Muscle of leg (tissue), 11 donors: ENCODE data around the gene STIM1. TPM values are rescaled to one million over a fixed set of nuclear protein-coding genes. Genes with fewer than 3 reads are reported as not detected.
"Not testable (repeated sequence)": the region's sequence is repeated elsewhere in the genome, so short reads cannot be mapped to it uniquely, and the experiment has no call there.

Experiments used
- DNase-seq: peaks from one replicate; pipeline ENCODE4 v3.0.0; 2013
- H3K27ac ChIP-seq: one replicate; pipeline ENCODE4 v1.5.1; 2013; ENCODE audit warnings: mild to moderate bottlenecking, low read length, control low read depth
- H3K27me3 ChIP-seq: one replicate; pipeline ENCODE4 v1.6.1; 2013; ENCODE audit warnings: low read length; ENCODE audit not compliant: control insufficient read depth, insufficient read depth
- H3K36me3 ChIP-seq: one replicate; pipeline ENCODE4 v1.6.1; 2013; ENCODE audit warnings: low read length; ENCODE audit not compliant: control insufficient read depth, insufficient read depth
- H3K4me1 ChIP-seq: one replicate; pipeline ENCODE4 v1.6.1; 2013; ENCODE audit warnings: low read length; ENCODE audit not compliant: control insufficient read depth, insufficient read depth
- H3K4me3 ChIP-seq: one replicate; pipeline ENCODE4 v1.5.1; 2013; ENCODE audit warnings: low read length, control low read depth
- H3K9me3 ChIP-seq: replicated peaks from 2 replicates; pipeline ENCODE4 v1.6.1; 2013; ENCODE audit warnings: low read depth, low read length; ENCODE audit not compliant: control insufficient read depth
- WGBS: methylation state at CpG from one replicate; pipeline ENCODE4 v1.1.5; 2013; ENCODE audit warnings: missing lambda C conversion rate; ENCODE audit not compliant: insufficient coverage; 5-methylcytosine and 5-hydroxymethylcytosine counted together
- polyA plus RNA-seq, 8 donors: library from polyadenylated mRNA; unstranded; fragments of 120-200 nt; gene quantifications; one replicate each; pipeline versions ENCODE4 v1.2.1 to v1.2.3, GENCODE V29; 2013; ENCODE audit warnings: inconsistent platforms in 1 of 8, low replicate concordance in 1 of 8; ENCODE audit not compliant: insufficient read length in 8 of 8, insufficient read depth in 1 of 8
- total RNA-seq: library from RNA; stranded (reverse); fragments of 120-200 nt; gene quantifications from one replicate; pipeline ENCODE4 v1.2.4, GENCODE V29; 2013

STIM1 gene
- total and polyA plus RNA-seq, 9 donors, result 40.7 to 108 (median 76.4) TPM

DNA sequence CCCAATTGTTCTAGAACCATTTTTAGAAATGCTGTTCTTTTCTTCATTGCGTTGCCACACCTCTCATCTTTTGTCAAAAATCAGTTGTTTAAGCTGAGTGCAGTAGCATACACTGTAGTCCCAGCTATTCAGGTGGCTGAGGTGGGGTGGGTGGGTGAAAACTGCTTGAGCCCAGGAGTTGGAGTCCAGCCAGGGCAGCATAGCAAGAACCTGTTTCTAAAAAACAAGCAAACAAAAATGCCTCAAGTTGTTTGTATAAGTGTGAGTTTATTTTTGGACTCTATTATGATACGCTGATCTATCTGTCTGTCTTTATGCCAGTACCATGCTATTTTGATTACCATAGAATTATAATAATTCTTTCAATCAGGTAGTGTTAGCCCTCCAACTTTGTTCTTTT is 176.6 kb downstream of the STIM1 start:
- peaks cover 9% of the 10 kb centered on the region for H3K9me3 ChIP-seq
- no peaks in the 10 kb centered on the region for H3K36me3 ChIP-seq
- H3K27ac ChIP-seq, result no peak overlapping the region
- WGBS, result no CpG with 5 or more reads among the region's 2 CpGs
- H3K4me1 ChIP-seq, result no peaks in the 10 kb centered on the region
- H3K27me3 ChIP-seq, result no peaks in the 10 kb centered on the region
- DNase-seq, result no peak
- no peak overlapping the region for H3K4me3 ChIP-seq

DNA sequence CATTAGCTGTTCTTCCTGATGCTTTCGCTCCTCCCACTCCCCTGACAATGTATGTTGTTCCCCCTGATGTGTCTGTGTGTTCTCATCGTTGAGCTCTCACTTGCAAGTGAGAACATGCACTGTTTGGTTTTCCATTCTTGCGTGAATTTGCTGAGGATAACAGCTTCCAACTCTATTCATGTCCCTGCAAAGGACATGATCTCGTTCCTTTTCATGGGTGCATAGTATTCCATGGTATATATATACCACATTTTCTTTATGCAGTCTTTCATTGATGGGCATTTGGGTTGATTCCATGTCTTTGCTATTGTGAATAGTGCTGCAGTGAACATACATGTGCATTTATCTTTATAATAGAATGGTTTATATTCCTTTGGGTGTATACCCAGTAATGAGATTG is 180.5 kb downstream of the STIM1 start:
- H3K4me1 ChIP-seq, result no peaks in the 10 kb centered on the region
- no peaks in the 10 kb centered on the region for H3K27me3 ChIP-seq
- H3K27ac ChIP-seq, result no peak overlapping the region
- DNase-seq, result no peak
- no peaks in the 10 kb centered on the region for H3K36me3 ChIP-seq
- peaks cover 11% of the 10 kb centered on the region for H3K9me3 ChIP-seq
- no peak overlapping the region for H3K4me3 ChIP-seq
- WGBS, result 60% methylated on average over 1 of the region's 4 CpGs

DNA sequence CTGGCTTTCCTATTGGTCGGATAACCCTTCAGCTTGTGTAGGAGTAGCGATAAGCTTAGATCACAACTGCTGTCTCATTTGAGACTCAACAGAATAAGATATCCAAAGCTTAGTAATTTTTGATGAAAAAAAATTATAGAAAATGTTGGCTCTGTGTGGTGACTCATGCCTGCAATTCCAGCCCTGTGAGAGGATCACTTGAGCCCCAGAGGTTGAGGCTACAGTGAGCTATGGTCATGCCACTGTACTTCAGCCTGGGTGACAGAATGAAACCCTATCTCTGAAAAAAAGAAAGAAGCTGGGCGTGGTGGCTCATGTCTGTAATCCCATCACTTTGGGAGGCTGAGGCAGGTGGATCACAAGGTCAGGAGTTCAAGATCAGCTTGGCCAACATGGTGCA is 183.5 kb downstream of the STIM1 start:
- no peak overlapping the region for H3K27ac ChIP-seq
- H3K4me1 ChIP-seq, result peaks cover 5% of the 10 kb centered on the region
- H3K9me3 ChIP-seq, result peaks cover 8% of the 10 kb centered on the region
- no peak for DNase-seq
- no peaks in the 10 kb centered on the region for H3K36me3 ChIP-seq
- no peak overlapping the region for H3K4me3 ChIP-seq
- 86% methylated on average over 1 of the region's 3 CpGs for WGBS
- H3K27me3 ChIP-seq, result no peaks in the 10 kb centered on the region

DNA sequence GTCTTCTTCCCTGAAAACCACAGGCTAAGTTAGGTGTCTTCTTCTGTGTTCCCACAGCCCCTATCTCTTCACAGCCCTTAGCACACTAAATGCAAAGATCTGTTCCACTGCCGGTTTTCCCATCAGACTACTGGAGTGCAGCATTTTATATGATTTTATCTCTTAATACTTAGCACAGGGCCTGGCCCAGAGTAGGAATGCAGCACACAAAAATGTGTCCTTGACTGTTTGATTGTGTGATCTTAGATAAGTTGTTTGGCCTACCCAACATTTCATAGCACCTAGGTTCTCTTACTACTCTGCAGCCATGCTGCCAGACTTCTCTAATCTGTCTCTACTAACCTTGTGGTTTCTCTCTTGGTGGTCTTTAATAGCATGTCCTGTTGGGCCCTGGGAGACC is 185.0 kb downstream of the STIM1 start:
- H3K27ac ChIP-seq, result no peak overlapping the region
- H3K4me3 ChIP-seq, result no peak overlapping the region
- peaks cover 8% of the 10 kb centered on the region for H3K9me3 ChIP-seq
- H3K4me1 ChIP-seq, result peaks cover 17% of the 10 kb centered on the region
- H3K27me3 ChIP-seq, result no peaks in the 10 kb centered on the region
- WGBS, result no CpG with 5 or more reads among the region's 1 CpG
- H3K36me3 ChIP-seq, result no peaks in the 10 kb centered on the region
- no peak for DNase-seq

- no peaks in the 10 kb centered on the region for H3K36me3 ChIP-seq
- H3K4me1 ChIP-seq, result peaks cover 17% of the 10 kb centered on the region
- DNase-seq, result no peak
- peak overlapping the region; percentile 35 for H3K27ac ChIP-seq
- H3K27me3 ChIP-seq, result no peaks in the 10 kb centered on the region
- H3K4me3 ChIP-seq, result no peak overlapping the region
- 100% methylated on average over 2 of the region's 6 CpGs for WGBS
- H3K9me3 ChIP-seq, result peaks cover 3% of the 10 kb centered on the region
Observed at GRCh38 chr11:4041731-4042391, 186.4 kb downstream of the STIM1 start.

DNA sequence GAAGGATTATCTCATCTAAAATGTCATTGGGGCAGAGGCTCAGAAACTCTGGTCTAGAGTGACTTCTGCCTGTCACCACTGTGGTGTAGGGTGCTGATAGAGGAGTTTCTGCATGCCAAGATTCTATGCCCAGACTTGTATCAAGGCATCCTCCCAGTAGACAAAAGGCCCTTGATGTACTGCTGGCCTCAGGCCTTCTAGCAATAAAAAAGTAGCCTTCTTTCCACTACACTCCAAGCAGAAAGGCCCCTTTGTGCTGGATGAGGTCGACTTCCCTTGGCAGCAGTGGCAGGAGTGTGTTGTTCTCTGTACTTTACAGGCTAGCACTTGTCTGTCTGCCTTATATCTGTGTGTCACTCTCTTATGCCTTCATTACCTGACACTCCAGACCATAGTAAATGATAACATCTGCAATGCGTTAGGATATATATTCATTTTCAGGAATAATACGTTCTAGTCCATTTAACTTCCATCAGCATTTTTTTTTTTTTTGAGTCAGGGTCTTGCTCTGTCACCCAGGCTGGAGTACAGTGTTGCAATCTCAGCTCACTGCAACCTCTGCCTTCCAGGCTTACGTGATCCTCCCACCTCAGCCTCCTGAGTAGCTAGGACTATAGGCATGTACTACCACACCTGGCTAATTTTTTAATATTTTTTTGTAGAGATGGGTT is 189.6 kb downstream of the STIM1 start:
- Histone ChIP-seq H3K4me1 (peaks cover 17% of the 10 kb centered on the region), H3K36me3 (no peaks in the 10 kb centered on the region), H3K4me3 (no peak overlapping the region), H3K27ac (no peak overlapping the region), H3K27me3 (no peaks in the 10 kb centered on the region), H3K9me3 (no peaks in the 10 kb centered on the region)
- WGBS, result no CpG with 5 or more reads among the region's 4 CpGs
- peak; percentile 28 for DNase-seq

DNA sequence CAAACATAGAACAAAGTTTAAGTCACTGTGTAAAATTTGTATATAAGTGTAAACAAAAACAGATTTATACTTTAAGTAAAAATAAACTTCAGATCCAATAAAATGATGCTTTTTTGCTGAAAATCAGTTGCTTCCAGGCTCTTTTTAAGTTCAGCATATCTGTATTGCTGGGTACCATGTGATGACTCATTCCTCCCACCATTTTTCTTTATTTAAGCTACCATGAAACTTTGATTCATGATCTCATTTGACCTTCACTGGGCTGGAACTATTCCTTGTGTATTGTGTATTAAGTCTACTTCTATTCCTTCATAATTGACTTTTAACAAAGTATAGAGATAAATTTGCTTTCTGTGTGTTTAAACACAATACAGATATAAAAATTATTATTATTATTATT is 192.9 kb downstream of the STIM1 start:
- no peak for DNase-seq
- Histone ChIP-seq H3K9me3 (no peaks in the 10 kb centered on the region), H3K27me3 (no peaks in the 10 kb centered on the region), H3K4me3 (no peak overlapping the region), H3K4me1 (peaks cover 13% of the 10 kb centered on the region), H3K36me3 (no peaks in the 10 kb centered on the region), H3K27ac (no peak overlapping the region)

- WGBS, result no CpG with 5 or more reads among the region's 4 CpGs
- no peak for DNase-seq
- peaks cover 11% of the 10 kb centered on the region for H3K4me1 ChIP-seq
- no peak overlapping the region for H3K4me3 ChIP-seq
- H3K9me3 ChIP-seq, result no peaks in the 10 kb centered on the region
- no peaks in the 10 kb centered on the region for H3K36me3 ChIP-seq
- H3K27ac ChIP-seq, result no peak overlapping the region
- H3K27me3 ChIP-seq, result no peaks in the 10 kb centered on the region
Observed at GRCh38 chr11:4049006-4049405, 193.5 kb downstream of the STIM1 start.

DNA sequence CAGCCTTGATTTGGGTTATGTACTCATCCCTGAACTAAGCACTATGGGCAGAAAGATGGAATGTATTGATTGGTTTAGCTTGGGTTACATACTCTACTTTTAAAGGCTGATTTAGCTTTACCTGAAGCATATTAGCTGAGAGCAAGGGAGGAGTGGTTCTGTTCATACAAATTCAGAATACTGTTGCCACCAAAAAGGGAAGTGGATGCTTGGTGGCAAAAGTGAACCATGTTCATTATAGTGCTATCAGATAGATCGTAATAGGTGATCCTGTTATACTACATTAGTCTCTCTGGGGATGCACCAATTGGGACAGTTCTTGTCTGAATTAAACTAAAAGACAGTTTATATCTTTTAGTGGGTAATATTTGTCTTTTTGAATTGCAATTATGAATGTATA is 194.7 kb downstream of the STIM1 start:
- H3K4me3 ChIP-seq, result no peak overlapping the region
- WGBS, result no CpG with 5 or more reads among the region's 1 CpG
- H3K27ac ChIP-seq, result no peak overlapping the region
- no peaks in the 10 kb centered on the region for H3K36me3 ChIP-seq
- H3K27me3 ChIP-seq, result no peaks in the 10 kb centered on the region
- no peak for DNase-seq
- peaks cover 4% of the 10 kb centered on the region for H3K4me1 ChIP-seq
- H3K9me3 ChIP-seq, result no peaks in the 10 kb centered on the region

- not testable (repeated sequence) for H3K27me3 ChIP-seq, DNase-seq, H3K27ac ChIP-seq, H3K9me3 ChIP-seq, H3K4me1 ChIP-seq, H3K4me3 ChIP-seq
- no CpG with 5 or more reads among the region's 4 CpGs for WGBS
- H3K36me3 ChIP-seq, result peaks cover 12% of the 10 kb centered on the region
Observed at GRCh38 chr11:4053200-4053599, 197.7 kb downstream of the STIM1 start.
